Forelimb muscle (tissue), 1 donor: ENCODE measurements around the gene EIF4B. TPM values are rescaled to one million over a fixed set of nuclear protein-coding genes. Genes with fewer than 3 reads are reported as not detected.

Experiments
- DNase-seq: peaks from one replicate; pipeline ENCODE4 v3.0.0-alpha.2; 2013; ENCODE audit warnings: low read depth
- polyA plus RNA-seq: library from polyadenylated mRNA; unstranded; fragments of 120-200 nt; gene quantifications from one replicate; pipeline ENCODE4 v1.2.1, GENCODE V29; 2013; ENCODE audit not compliant: insufficient read length

The EIF4B gene
- polyA plus RNA-seq, 1 donor, result 449 TPM

DNA sequence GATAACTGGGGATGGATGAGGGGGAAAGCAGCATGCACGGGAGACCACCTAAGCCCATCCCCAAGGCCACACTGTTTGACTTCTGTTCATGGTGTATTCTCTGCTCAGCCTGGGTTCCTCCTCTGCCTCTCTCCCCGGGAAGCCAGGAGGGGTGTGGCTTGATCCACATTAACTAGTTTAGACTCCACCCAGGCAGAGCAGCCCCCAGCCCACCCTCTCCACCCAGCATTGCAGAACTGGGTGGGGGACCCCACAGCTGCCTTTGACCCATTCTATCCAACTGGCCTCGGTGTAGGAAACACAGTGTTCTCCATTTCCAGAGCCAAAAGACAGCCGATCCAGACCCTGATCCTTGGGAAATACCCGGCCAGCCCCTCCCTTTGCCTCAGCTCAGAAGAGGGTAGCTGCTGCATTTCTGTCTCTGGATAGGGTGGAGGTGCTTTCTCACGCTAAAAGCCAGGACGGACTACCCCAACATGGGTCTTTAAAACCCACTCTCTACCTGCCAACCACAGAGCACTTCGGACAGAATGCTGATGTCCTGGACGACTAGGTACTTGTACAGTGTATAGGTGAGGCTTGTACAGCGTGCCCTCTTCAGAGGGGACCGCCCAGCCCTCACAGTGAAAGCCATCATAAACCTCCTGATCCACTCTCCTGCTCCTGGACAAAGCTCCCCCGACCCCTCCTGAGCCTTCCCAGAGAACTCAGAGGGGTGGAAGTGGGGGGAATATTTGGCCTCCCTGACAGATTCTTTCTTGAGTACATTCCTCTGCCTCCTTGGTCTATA, 63.6 kb downstream of the EIF4B start:
- no peak for DNase-seq

DNA sequence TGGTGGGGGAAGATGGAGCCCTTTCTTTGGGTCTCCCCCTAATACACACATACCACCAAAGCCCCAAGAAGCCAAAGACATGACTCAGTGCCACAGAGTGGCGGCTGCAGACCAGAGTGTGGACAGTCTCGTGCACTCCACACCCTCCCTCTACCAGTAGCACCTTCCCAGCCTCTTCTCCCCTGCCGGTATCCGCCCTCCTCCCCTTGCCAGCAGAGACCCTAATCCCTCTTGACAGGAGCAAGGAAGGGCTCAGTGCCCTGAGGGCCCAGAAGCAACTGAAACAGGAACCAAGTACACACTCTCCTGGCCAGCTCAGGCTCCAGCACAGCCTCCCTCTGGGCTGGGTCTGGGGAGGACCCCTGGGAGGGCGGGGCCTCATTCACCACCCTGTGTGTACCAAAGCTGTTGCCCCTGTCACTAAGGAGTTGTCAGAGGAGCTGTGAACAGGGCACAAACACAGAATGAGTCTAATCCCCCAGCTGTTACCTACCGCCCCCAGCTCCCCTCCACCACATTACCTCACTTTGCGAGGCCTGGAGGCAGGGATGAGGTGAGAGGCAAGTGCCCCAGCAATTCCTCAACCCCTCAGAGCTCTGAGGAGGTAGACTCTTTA, 64.7 kb downstream of the EIF4B start:
- DNase-seq, result no peak

DNA sequence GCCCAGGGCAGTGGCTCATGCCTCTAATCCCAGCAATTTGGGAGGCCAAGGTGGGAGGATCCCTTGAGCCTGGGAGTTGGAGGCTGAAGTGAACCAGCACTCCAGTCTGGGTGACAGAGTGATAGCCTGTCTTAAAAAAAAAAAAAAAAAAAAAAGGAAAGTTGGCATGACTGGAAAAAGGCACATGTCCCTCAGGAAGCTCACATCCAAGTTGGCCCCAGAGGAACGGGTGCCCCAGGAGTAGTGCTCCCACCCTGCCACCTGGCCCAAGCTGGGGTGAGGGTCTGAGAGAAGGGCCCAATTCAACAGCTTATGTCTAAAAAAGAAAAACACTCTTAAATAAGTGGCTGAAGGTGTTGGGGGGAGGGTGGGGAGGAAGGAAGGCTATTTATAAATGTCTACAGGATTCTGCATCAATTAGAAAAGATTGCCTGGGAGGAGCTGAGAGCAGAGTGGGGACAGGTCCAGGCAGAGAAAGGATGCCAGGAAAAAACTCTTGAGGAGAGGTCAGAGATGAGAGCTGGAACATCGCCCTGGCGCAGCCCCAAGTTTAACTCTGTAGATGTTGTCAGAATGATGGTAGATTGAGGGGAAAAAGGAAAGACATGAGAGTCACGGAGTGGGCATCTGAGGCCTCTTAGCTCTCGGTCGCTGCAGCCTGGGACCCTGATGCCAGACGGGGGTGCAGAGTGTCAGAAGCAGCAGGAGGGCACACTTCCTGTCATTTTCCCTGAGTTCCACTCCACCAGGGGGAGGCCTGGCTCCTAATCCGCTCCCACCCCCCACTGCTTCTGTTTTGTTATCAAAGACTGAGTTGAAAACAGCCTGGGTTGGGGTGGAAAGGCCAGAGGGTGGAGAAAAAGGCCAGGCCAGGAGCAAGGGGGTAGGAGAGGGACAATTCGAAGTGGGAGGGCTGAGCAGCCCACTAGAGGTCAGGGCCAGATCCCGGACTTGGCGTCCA, 65.6 kb downstream of the EIF4B start:
- peak; percentile 93 for DNase-seq

DNA sequence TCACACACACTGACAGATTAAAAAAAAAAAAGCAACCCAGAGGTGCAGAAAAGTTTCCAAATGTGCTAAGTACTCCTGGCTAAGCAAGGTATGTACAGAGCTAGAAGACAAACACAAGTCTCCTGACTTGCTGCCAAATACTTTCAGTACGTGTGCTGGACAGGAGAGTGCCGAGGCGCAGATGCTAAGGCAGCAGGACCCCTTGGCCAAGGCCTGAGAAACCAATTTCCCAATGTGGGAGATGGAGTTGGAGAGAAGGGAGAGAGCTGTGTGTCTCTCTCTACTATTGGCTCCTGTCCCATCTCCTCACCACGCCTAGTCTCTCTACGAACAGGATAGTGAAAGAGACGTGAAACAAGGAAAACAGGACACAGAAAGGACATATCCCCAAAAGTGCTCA, 67.6 kb downstream of the EIF4B start:
- no peak for DNase-seq

DNA sequence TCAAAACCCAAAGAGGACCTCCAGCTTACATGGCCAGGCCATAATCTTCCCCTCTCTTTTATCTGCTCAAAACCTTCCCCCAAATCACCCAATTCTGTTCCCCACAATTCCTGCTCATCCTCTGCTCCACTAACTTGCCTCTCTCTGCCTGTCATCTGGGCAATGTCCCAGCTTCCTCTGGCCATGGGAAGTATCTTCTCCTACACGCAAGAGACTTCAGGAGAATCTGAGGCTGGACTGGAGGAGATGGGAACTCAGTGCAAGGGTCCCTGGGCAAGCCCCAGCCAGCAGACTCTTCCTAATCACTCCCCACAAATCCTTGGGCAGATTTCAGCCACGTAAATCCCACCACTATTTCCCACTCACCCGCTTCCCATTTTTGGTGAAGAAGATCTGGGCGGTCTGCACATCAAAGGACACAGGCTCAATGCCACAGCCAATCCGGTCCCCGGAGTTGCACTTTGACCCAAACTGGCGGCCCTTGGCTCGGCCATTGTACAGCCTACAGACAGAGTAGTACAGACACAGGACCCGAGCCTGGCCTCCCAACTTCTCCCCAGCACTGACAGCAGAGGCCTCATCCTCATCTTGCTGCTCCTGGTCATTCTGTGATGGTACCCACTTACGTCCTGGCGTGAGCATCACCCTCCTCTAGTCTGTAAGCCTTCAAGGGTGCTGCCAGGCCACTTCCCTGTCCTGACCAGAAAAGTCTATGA, 68.2 kb downstream of the EIF4B start:
- no peak for DNase-seq

DNA sequence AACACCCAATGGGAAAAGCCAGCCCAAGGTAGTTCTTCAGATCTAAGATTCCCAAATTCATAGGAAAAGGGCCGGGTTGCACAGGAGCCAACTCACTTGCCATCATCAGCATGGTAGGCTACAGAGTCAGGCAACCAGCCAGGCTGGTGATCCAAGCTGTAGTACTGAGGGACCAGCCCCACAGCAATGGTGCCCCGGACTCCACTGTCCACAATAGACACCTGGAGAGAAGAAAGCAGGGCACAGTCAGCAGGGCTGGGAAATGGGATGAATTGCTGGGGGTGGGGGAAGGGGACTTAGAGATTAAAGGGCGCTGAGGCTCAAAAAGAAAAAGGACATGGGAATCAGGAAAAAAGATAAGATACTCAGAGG, 68.7 kb downstream of the EIF4B start:
- DNase-seq, result no peak

DNA sequence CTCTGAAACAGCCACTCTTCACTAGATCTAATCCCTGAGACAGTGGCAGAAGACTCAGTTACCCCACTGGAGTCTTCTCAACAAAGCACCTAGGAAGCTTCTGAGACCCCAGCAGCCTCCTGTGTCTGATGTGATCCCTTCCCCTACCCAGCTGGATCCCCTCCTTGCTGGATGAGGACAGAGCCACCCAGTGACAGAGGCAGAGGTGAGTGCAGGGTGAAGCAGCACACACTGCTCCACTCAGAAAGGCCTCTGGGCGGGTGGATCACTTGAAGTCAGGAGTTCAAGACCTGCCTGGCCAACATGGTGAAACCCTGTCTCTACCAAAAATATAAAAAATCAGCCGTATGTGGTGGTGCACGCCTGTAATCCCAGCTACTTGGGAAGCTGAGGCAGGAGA, 70.2 kb downstream of the EIF4B start:
- DNase-seq, result no peak

DNA sequence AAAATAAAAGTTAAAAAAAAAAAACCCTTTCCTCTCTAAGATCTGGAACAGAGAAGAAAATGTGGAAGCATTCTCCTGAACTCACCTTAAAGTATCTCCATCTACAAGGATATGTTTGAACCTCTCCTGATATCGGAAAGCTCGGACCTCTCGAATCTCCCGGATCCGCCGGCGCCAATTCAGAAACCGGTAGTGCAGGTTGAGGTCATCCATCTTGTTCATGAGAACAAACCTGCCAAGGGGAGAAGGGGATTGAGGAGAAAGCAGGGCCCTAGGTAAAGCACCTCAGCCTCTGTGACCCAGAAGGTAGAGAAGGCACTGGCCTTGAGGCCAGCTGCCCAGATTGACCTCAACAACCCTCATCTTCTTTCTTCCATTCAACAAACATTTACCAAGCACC, 70.8 kb downstream of the EIF4B start:
- no peak for DNase-seq

DNA sequence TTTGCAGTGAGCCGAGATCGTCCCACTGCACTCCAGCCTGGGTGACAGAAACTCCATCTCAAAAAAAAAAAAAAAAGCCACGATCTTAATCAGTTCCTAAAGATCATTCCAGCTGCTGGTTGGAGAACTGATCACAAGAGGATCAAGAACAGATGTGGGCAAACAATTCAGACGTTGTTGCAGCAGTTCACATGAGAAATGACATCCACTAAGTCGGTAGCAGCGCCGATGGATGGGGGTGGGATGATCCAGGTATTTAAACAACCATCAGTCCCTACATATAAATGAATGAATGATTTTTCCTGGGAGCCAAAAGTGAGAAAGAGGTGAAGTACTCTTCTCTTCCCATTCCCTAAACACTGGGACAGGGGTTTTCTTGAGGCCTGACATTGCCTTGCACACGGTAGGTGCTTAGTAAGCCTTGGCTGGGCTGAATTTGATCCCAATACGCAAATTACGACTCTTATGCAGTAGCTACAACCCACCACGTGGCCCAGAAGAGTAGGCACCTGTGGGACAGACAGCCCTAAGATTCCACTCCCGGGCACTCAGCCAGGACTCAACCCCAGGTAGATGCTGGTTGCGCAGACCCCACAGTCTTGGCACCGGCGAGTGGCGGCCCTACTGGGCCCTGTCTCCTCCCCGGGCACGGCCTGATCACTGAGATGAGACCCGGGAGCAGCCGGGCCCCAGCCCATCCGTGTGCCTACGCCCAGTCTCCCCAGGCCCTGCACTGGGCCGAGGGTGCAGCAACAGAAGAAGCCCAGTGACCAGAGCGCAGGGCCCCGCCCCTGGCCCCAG, 72.4 kb downstream of the EIF4B start:
- no peak for DNase-seq

DNA sequence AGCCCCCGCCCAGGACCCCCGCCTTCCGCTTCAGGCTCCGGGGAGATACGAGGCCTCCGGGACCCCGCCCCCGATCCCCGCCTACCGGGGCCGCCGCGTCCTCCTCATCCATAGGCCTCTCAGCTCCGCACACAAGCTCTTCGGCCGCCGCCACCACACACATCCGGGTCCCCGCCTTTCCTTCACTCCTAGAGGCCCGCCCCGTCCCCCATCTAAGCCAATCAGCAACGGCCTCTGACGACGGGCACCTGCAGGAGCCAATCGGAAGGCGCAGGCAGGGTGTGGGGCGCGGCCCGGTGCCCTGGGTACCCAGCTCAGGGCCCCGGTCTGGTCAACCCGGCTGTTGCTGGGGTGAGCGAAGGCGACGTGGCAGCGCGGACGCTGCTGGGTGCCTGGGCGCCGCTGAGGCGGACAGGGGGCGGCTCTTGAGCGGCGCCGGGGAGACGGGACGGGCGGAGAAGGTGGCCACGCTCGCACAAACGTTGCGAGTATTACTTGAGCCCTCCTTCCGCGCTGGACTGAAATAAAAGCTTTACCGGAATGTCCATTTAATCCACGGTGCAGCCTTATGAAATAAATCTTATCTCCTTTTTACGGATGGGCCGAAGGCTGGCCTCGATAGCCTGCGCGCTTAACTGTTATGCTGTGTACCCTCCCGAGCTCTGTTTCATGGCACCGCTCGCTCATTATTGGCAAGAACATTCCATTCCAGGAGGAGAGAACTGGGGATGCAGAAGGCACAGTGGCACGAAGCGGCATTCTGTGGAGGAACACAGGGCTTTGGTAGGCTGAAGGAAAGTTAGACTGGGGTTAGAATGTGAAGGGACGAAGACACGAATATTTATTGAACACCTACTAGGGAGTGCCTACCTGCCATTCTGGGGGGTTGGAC, 73.2 kb downstream of the EIF4B start, which contains the start of gene SPRYD3:
Gene SPRYD3 (minus strand): TSS at position 165 of the 892 bp plus-strand sequence. CDS start 57 bp downstream, at position 108.
- DNase-seq, result peak; percentile 78

DNA sequence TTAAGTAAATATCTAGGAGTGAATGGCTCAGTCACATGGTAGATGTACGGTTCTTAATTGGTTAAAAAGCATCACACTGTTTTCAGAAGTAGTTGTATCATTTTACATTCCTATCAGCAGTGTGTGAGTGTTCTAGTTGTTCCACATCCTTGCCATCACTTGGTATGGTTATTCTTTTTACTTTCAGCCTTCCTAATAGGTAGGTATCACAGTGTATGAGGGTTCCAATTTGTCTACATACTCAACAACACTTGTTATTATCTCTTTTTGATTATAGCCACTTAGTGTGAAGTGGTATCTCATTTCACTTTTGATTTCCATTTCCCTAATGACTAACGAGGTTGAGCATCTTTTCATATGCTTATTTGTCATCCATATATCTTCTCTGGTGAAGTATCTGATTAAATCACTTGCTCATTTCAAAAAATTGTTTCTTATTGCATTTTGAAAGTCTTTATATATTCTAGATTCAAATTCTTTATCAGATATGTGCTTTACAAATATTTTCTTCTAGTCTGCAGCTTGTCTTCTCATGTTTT, 76.5 kb downstream of the EIF4B start:
- no peak for DNase-seq

DNA sequence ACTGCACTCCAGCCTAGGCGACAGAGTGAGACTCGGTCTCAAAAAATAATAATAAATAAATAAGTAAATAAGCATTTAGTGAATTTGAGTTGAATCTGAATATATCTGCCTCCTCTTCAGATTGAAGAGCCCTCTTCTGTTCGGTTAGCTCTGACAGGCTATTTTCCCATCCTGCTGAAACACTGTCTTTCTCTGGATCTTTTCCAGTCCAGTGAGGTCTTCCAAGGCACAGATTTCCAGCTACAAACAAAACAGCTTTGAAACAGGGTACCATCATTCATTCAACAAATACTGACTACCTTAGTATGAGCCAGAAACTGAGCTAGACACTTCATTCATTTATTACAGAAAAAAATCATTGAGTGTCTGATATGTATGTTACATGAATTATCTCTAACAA, 80.1 kb downstream of the EIF4B start:
- DNase-seq, result no peak

DNA sequence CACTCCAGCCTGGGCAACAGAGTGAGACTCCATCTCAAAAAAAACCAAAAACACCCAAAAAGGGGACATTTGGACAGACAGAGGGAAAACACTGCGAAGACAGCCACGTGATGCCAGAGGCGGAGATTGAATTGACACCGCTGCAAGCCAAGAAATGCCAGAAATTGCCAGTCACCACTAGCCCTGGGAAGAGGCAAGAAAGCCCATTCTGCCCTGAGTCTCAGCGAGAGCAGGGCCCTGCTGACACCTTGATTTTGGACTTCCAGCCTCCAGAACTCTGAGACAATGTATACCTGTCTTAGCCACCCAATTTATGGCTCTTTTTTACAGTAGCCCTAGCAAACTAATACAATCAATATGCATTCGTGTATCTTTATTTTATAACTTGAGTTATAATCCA, 83.8 kb downstream of the EIF4B start:
- no peak for DNase-seq

DNA sequence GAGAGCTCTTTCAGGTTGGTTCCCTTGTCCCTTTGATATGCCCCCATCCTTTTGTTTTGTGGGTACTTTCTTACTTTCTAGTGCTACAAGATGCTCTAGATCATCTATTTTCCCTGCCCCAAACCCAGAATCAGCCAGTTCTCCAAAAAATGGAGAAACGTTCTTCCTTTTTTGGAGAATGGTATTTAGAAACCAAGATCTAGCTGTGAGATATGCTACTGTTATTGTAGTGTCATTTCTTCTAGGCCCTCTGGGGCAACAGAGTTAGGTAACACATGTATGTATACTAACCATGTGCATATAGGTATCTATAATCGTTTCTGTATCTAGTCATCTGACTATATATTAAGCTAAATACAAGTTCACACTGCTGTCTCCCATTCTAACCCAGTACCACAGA, 84.3 kb downstream of the EIF4B start:
- DNase-seq, result no peak

DNA sequence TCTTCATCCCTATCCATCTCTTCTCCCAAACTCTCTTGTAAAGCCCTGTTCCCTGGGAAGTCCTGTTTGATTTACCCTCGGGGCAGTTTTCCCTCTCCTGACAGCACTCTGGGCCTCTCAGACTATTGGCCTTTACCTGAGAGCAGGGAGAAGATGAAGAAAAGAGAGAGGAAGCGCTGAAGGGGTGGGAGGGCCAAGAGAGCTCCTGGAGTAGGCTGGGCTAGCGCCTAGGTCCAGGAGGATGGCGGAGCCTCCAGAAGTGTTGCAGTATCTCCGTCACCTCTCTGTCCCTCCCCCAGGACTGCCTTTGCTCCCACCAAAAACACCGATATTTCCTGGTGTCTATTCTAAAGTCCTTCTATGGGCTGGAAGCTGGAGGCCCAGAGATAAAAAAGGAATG, 85.5 kb downstream of the EIF4B start:
- no peak for DNase-seq
